GM12872 (cell line): ENCODE data around the gene RAB11FIP3.

Source experiments
- TF ChIP-seq, protein P1 (sequence below): IDR thresholded peaks from 3 replicates; pipeline ENCODE4 v1.5.1; 2011; ENCODE audit warnings: low read depth, mild to moderate bottlenecking, low read length, moderate library complexity; ENCODE audit not compliant: insufficient read depth

The RAB11FIP3 gene

DNA sequence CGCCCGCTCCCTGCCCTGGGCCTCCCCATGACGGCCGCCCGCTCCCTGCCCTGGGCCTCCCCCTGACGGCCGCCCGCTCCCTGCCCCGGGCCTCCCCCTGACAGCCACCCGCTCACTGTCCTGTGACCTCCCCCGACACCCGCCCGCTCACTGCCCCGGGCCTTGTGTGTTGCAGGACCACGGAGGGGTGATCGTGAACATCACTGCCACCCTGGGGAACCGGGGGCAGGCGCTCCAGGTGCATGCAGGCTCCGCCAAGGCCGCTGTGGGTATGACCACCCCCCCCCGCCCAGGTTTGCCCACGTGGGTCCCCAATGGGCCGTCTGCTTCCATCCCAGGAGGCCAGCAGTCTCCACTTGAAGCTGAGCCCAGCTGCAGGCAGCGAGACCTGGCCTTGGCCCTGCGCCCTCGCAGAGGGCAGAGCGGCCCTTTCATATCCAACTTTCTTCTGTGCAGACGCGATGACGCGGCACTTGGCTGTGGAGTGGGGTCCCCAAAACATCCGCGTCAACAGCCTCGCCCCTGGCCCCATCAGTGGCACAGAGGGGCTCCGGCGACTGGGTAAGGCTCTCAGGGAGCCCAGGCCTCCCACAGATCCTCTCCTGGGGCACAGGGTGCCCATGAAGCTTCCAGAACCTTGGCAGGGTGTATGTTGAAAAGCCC lies 14.8 kb upstream of the RAB11FIP3 start:
- TF ChIP-seq, protein P1, sequence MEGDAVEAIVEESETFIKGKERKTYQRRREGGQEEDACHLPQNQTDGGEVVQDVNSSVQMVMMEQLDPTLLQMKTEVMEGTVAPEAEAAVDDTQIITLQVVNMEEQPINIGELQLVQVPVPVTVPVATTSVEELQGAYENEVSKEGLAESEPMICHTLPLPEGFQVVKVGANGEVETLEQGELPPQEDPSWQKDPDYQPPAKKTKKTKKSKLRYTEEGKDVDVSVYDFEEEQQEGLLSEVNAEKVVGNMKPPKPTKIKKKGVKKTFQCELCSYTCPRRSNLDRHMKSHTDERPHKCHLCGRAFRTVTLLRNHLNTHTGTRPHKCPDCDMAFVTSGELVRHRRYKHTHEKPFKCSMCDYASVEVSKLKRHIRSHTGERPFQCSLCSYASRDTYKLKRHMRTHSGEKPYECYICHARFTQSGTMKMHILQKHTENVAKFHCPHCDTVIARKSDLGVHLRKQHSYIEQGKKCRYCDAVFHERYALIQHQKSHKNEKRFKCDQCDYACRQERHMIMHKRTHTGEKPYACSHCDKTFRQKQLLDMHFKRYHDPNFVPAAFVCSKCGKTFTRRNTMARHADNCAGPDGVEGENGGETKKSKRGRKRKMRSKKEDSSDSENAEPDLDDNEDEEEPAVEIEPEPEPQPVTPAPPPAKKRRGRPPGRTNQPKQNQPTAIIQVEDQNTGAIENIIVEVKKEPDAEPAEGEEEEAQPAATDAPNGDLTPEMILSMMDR = no peak

DNA sequence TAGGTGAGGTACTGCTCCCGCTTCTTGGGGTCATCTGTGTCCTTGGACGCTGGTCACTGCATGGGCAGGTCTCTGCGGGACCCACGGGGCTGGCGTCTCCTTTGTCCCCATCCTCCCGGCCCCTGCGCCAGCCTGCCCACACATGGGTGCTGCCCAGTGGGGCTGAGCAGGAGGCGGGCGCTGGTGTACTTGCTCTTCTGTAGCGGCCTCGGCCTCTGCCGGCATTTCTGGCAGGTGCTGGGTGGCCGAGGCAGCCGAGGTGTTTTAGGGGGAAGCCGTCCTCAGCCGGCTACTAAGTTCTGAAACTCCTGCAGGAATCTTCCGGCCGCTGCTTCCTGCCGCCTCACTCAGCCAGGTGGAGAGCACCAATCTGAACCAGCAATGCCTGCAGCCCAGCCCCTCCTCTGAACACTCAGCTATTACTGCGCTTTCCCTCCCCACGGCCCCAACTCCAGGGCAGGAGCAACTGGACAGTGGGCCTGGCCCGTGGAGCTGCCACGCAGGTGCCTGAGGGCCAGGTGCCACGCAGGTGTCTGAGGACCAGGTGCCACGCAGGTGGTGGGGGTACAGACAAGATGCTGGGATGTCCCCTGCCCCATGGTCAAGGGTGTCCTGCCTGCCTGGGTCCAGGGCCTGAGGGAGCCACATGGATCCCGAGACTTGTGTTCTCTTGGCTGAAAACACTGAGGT lies 13.7 kb upstream of the RAB11FIP3 start:
- TF ChIP-seq, protein P1 = no peak

DNA sequence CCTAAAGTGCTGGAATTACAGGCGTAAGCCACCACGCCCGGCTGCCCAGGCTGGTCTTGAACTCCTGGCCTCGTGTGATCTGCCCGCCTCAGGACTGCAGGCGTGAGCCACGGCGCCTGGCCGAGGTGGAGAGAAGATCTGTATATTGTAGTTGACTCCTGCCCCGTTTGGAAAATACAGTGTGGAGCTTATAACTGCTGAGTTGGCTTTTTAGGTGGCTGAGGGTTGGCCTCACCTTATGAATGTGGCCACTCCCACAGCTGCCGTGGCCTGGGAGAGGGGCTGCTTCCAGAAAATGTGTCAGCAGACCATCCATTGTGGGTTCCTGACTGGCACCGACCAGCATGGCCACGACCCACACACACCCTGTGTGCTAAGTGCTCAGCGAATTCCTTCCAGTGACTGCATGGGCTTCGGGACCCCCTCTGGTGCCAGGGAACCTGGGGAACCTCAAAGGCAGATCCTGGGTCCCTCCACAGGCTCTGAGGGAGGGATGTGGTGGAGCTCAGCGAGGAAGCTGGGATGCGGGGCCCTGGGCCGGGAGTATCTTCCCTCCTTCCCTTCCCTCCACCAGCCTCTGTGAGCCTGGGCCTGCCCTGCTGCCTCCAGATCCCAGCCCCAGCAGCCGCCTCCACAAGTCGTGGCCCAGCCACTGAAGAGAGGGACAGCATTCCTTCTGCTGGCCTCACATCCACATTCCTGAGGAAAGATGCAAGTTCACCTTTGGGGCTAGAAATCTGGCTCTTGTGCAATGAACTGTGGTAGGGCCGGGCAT lies 10.9 kb upstream of the RAB11FIP3 start:
- TF ChIP-seq, protein P1 = no peak

DNA sequence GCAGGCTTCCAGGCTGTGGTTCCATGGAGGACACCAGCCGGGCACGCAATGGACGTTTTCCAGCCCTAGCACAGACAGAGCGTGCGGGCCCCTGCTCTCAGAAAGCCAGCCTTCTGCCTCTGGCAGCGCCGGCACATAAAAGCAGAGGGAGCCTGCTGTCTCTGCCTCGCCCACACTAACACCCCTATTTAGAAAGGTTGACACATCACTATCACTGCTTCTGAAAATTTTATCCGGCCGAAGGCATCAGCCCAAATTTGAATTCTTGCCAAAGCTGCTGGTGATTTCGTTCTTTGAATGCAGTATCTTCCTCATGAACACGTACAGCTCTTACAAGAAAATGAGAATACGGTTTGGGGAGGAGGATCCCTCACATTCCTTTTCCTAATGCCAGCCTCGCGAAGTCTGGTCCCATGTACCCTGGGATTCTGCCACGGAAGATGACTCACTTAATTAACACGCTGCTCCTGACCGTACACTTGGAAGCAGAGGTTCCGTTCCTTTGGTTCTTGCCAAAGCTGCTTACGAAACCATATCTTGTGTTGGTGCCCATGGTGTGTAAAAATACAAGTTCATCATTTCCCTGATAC lies 1.3 kb upstream of the RAB11FIP3 start:
- TF ChIP-seq, protein P1 = no peak

DNA sequence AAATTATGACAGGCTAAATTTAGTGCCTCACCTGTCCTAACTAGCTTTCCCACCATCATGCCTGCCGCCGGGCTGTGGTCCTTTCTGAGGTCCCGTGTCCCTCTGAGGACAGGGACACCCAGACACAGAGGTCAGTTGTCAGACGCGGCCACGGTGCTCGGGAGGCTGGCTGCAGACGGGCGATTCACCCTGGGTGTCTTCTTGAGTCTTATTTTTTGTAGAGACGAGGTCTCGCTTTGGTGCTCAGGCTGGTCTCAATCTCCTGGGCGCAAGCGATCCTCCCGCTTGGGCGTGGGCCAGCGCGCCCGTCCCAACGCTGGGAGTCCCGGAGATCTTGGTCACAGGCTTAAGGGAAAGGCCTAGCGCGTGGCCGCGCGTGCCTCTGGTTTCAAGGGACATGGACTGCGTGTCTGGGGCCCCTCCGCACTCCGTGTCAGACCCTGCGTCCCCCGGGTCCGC lies 797 bp upstream of the RAB11FIP3 start:
- TF ChIP-seq, protein P1 = no peak

DNA sequence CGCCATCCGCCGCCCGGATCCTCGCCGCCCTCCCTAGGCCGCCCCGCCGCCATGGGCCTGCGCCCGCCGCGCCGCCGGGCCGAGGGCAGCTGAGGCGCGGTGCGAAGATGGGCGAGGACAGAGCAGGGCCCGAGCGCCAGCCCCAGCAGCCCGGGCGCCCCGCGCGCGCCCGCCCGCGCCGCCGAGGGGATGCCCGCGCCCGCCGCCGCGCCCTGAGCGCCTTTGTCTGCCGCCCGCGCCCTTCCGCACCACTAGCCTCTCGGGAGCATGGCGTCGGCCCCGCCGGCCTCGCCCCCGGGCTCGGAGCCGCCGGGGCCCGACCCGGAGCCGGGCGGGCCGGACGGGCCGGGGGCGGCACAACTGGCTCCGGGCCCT lies 278 bp downstream of the RAB11FIP3 start:
- TF ChIP-seq, protein P1 = no peak
